Measurements from ENCODE around the gene REPIN1.

REPIN1 gene

GRCh38 chr7:150325110-150325611 is 43.5 kb upstream of the REPIN1 start:
- DNase-seq (no peak), ATAC-seq (ENCODE audit: insufficient read depth, low read depth) (no peak)
- Histone ChIP-seq H3K27ac (ENCODE audit: low read length) (peak overlapping the region; percentile 99), H3K9me3 (ENCODE audit: insufficient read depth, low read length, severe bottlenecking) (no peaks in the 10 kb centered on the region), H3K9ac (ENCODE audit: low read depth, low read length) (peak overlapping the region; percentile 98), H3K4me1 (ENCODE audit: insufficient read depth, low read length) (peaks cover 40% of the 10 kb centered on the region), H3K4me3 (ENCODE audit: low read depth in 1 of 2, low read length in 2 of 2) (peak overlapping the region in 1 of 2 experiments; percentile 94; a peak in 2 of 4 replicates), H3K36me3 (ENCODE audit: insufficient read depth, low read length) (peaks cover 64% of the 10 kb centered on the region), H4K20me1 (ENCODE audit: insufficient read depth, low read length) (peaks cover 33% of the 10 kb centered on the region), H2AFZ (ENCODE audit: low read depth, low read length) (no peak overlapping the region), H3K79me2 (ENCODE audit: insufficient read depth, low read length) (peaks cover 86% of the 10 kb centered on the region), H3K4me2 (ENCODE audit: insufficient read depth, low read length) (peak overlapping the region; percentile 84), H3K27me3 (ENCODE audit: insufficient read depth, low read length, poor library complexity) (no peaks in the 10 kb centered on the region)
- TF ChIP-seq CTCF (IDR thresholded peaks at IDR 0.05; ENCODE audit: borderline replicate concordance, extremely low read depth, low read length, poor library complexity, severe bottlenecking): no peak
- no peak for TF ChIP-seq EZH2 (IDR thresholded peaks at IDR 0.05; ENCODE audit: borderline replicate concordance, low read depth, low read length, severe bottlenecking)

GRCh38 chr7:150325901-150326300 is 42.7 kb upstream of the REPIN1 start:
- H3K27ac ChIP-seq (ENCODE audit: low read length): no peak overlapping the region; the same call in 1 of the 2 replicates
- peak overlapping the region; percentile 84; the same call in 1 of the 2 replicates for H3K4me2 ChIP-seq (ENCODE audit: insufficient read depth, low read length)
- DNase-seq: no peak
- H3K4me1 ChIP-seq (ENCODE audit: insufficient read depth, low read length): peaks cover 40% of the 10 kb centered on the region
- no peak for TF ChIP-seq CTCF (IDR thresholded peaks at IDR 0.05; ENCODE audit: borderline replicate concordance, extremely low read depth, low read length, poor library complexity, severe bottlenecking)
- TF ChIP-seq EZH2 (IDR thresholded peaks at IDR 0.05; ENCODE audit: borderline replicate concordance, low read depth, low read length, severe bottlenecking): no peak
- H3K9ac ChIP-seq (ENCODE audit: low read depth, low read length): no peak overlapping the region
- no peak overlapping the region for H2AFZ ChIP-seq (ENCODE audit: low read depth, low read length)
- peaks cover 93% of the 10 kb centered on the region for H3K79me2 ChIP-seq (ENCODE audit: insufficient read depth, low read length)
- no peak for ATAC-seq (ENCODE audit: insufficient read depth, low read depth)
- peaks cover 72% of the 10 kb centered on the region for H3K36me3 ChIP-seq (ENCODE audit: insufficient read depth, low read length)
- no peak overlapping the region for H3K4me3 ChIP-seq (ENCODE audit: low read depth in 1 of 2, low read length in 2 of 2)
- no peaks in the 10 kb centered on the region for H3K9me3 ChIP-seq (ENCODE audit: insufficient read depth, low read length, severe bottlenecking)
- no peaks in the 10 kb centered on the region for H3K27me3 ChIP-seq (ENCODE audit: insufficient read depth, low read length, poor library complexity)
- peaks cover 39% of the 10 kb centered on the region for H4K20me1 ChIP-seq (ENCODE audit: insufficient read depth, low read length)

- Histone ChIP-seq H2AFZ (ENCODE audit: low read depth, low read length) (no peak overlapping the region), H3K4me3 (ENCODE audit: low read depth in 1 of 2, low read length in 2 of 2) (no peak overlapping the region), H3K9me3 (ENCODE audit: insufficient read depth, low read length, severe bottlenecking) (no peaks in the 10 kb centered on the region), H3K9ac (ENCODE audit: low read depth, low read length) (no peak overlapping the region), H4K20me1 (ENCODE audit: insufficient read depth, low read length) (peaks cover 43% of the 10 kb centered on the region), H3K79me2 (ENCODE audit: insufficient read depth, low read length) (peaks cover 98% of the 10 kb centered on the region), H3K36me3 (ENCODE audit: insufficient read depth, low read length) (peaks cover 80% of the 10 kb centered on the region), H3K27me3 (ENCODE audit: insufficient read depth, low read length, poor library complexity) (no peaks in the 10 kb centered on the region), H3K4me1 (ENCODE audit: insufficient read depth, low read length) (peaks cover 38% of the 10 kb centered on the region), H3K27ac (ENCODE audit: low read length) (no peak overlapping the region), H3K4me2 (ENCODE audit: insufficient read depth, low read length) (peak overlapping the region; percentile 27; the same call in 1 of the 2 replicates)
- DNase-seq (no peak), ATAC-seq (ENCODE audit: insufficient read depth, low read depth) (no peak)
- TF ChIP-seq CTCF (IDR thresholded peaks at IDR 0.05; ENCODE audit: borderline replicate concordance, extremely low read depth, low read length, poor library complexity, severe bottlenecking) (no peak), EZH2 (IDR thresholded peaks at IDR 0.05; ENCODE audit: borderline replicate concordance, low read depth, low read length, severe bottlenecking) (no peak)
These were observed 41.9 kb upstream of the REPIN1 start for GRCh38 chr7:150326657-150327268.

Measured in DND-41 (cell line).